Measurements from ENCODE around the gene CCM2. TPM values are rescaled to one million over a fixed set of nuclear protein-coding genes. Genes with fewer than 3 reads are reported as not detected.

Gene CCM2
- total RNA-seq, 1 donor from 2014 or later = 34.1 TPM

GRCh38 chr7:45117582-45117981 lies 117.6 kb downstream of the CCM2 start:
- Mint-ChIP-seq H3K4me1 (peaks cover 5% of the 10 kb centered on the region), H3K36me3 (no peaks in the 10 kb centered on the region), H3K27me3 (ENCODE audit: low read depth) (peaks cover 45% of the 10 kb centered on the region), H3K9me3 (no peaks in the 10 kb centered on the region), H3K27ac (no peak overlapping the region), H3K4me3 (no peak overlapping the region)
- no peak for DNase-seq (ENCODE audit: low spot score in 2 of 2, unreplicated experiment in 2 of 2)
- TF ChIP-seq, protein P1, sequence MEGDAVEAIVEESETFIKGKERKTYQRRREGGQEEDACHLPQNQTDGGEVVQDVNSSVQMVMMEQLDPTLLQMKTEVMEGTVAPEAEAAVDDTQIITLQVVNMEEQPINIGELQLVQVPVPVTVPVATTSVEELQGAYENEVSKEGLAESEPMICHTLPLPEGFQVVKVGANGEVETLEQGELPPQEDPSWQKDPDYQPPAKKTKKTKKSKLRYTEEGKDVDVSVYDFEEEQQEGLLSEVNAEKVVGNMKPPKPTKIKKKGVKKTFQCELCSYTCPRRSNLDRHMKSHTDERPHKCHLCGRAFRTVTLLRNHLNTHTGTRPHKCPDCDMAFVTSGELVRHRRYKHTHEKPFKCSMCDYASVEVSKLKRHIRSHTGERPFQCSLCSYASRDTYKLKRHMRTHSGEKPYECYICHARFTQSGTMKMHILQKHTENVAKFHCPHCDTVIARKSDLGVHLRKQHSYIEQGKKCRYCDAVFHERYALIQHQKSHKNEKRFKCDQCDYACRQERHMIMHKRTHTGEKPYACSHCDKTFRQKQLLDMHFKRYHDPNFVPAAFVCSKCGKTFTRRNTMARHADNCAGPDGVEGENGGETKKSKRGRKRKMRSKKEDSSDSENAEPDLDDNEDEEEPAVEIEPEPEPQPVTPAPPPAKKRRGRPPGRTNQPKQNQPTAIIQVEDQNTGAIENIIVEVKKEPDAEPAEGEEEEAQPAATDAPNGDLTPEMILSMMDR (IDR thresholded peaks at IDR 0.05; ENCODE audit: unreplicated experiment) = no peak

GRCh38 chr7:45118292-45118691 lies 118.3 kb downstream of the CCM2 start:
- DNase-seq (ENCODE audit: low spot score in 2 of 2, unreplicated experiment in 2 of 2) = no peak

DNA sequence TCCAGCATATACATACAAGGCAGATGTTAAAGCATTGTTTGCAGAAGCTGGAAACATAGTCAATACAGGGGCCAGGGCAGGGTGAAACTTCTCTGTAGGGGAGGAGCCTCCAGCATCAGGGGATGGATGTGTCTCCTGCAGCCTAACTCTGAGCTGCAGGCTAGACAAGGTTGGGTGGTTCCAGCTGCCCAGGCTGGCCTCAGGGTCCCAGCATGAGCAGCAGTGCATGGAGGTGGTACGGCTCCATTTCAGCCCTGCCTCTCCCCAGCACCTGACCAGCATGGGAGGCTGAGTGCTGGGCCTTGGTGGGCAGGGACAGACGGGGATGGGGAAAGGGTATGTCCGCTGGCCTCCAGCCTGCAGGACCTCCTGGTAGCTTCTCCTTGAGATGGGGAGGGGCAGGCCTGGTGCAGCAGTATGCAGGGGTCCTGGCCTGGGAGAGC lies 118.9 kb downstream of the CCM2 start:
- H3K27me3 Mint-ChIP-seq (ENCODE audit: low read depth) = peaks cover 43% of the 10 kb centered on the region
- H3K4me3 Mint-ChIP-seq = no peak overlapping the region
- no peak for DNase-seq (ENCODE audit: low spot score in 2 of 2, unreplicated experiment in 2 of 2)
- TF ChIP-seq, protein P1 (IDR thresholded peaks at IDR 0.05; ENCODE audit: unreplicated experiment) = no peak
- no peak overlapping the region for H3K27ac Mint-ChIP-seq
- H3K9me3 Mint-ChIP-seq = no peaks in the 10 kb centered on the region
- H3K36me3 Mint-ChIP-seq = no peaks in the 10 kb centered on the region
- H3K4me1 Mint-ChIP-seq = no peaks in the 10 kb centered on the region

More at GRCh38 chr7:45118292-45118691, 118.3 kb downstream of the CCM2 start:
- Mint-ChIP-seq H3K4me1 (no peaks in the 10 kb centered on the region), H3K9me3 (no peaks in the 10 kb centered on the region), H3K27me3 (ENCODE audit: low read depth) (peaks cover 45% of the 10 kb centered on the region), H3K4me3 (no peak overlapping the region), H3K36me3 (no peaks in the 10 kb centered on the region), H3K27ac (no peak overlapping the region)
- TF ChIP-seq, protein P1 (IDR thresholded peaks at IDR 0.05; ENCODE audit: unreplicated experiment) = no peak

DNA sequence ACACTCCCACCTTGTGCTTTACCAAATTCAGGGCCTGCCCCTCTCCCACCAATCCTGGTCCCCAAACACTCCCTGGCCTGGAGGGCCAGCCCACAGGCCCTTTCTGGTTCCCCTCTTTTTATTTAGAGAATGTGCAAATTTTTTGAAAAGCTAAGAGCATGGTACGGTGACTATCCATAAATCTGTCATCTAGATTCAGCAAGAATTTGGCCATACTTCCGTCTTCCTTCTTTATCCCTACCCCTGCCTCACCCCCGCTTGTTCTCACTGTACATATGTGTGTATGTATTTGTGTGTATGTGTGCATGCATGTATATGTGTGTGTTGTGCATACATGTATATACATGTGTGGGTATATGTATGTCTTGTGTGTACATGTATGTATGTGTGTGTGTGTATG lies 119.5 kb downstream of the CCM2 start:
- DNase-seq (ENCODE audit: low spot score in 2 of 2, unreplicated experiment in 2 of 2) = no peak
- Mint-ChIP-seq H3K27ac (no peak overlapping the region), H3K27me3 (ENCODE audit: low read depth) (peaks cover 37% of the 10 kb centered on the region), H3K4me3 (no peak overlapping the region), H3K9me3 (no peaks in the 10 kb centered on the region), H3K4me1 (no peaks in the 10 kb centered on the region), H3K36me3 (no peaks in the 10 kb centered on the region)
- TF ChIP-seq, protein P1 (IDR thresholded peaks at IDR 0.05; ENCODE audit: unreplicated experiment) = no peak

DNA sequence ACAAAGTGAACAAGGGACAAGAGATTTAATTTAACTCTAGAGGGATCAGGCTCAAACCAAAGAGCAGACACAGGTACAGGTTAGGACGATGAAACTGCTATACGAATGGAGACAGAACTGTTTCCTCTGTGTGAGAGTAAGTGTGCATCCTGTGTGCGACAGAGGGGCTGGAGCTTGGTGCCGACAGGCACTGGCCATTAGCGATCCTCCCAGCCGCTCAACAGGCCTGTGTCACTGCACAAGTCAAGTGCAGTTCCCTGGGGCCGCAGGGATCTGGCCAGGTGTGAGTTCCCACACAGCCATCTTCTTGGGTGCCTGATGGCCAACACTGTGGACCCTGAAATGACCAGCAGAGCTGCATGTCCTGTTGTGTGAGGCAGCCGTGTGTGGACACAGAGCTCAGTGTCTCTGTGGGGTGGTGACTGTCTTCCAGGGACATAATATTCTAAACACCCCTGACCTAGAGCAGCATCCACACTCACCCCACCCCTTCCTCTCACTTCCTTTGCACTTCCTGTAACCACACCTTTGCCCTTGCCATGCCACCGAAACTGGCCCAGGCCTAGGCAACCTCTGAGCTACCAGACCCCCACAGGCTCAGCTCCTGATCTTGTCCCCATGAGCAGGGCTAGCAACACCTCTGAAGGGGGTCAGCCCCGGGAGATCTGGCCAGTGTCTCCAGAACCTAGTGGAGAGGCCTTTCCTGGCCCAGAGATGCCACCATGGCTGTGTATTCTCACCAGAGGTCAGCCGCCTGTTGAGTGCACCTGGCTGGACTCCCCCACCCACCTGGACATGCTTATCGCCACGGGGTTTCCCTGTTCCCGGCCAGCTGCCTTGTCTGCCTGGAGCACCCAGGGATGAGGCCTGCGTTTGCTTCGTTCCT lies 123.2 kb downstream of the CCM2 start:
- no peak overlapping the region for H3K27ac Mint-ChIP-seq

More for the DNA sequence above, 123.2 kb downstream of the CCM2 start:
- Mint-ChIP-seq H3K4me3 (no peak overlapping the region), H3K9me3 (no peaks in the 10 kb centered on the region), H3K27me3 (ENCODE audit: low read depth) (peaks cover 7% of the 10 kb centered on the region), H3K4me1 (no peaks in the 10 kb centered on the region), H3K36me3 (no peaks in the 10 kb centered on the region)
- TF ChIP-seq, protein P1 (IDR thresholded peaks at IDR 0.05; ENCODE audit: unreplicated experiment) = no peak
- no peak for DNase-seq (ENCODE audit: low spot score in 2 of 2, unreplicated experiment in 2 of 2)
